Panc1 (cell line): ENCODE results near the gene HNRNPUL1.

Experiments used
- CTCF ChIP-seq: fragments of 450-650 bp; IDR thresholded peaks from 2 replicates; pipeline ENCODE4 v1.5.1; 2017; ENCODE audit warnings: mild to moderate bottlenecking
- POLR2AphosphoS5 ChIP-seq: IDR thresholded peaks from 2 replicates; pipeline ENCODE4 v1.6.1; 2012; ENCODE audit warnings: mild to moderate bottlenecking, low read depth, low read length, moderate library complexity
- REST ChIP-seq, 2 experiments: IDR thresholded peaks; 2 replicates each; pipeline ENCODE4 v1.6.1; 2011 to 2012; ENCODE audit warnings: low read depth in 2 of 2, control low read depth in 1 of 2, low read length in 1 of 2, mild to moderate bottlenecking in 1 of 2, moderate library complexity in 1 of 2; ENCODE audit not compliant: insufficient read depth in 1 of 2
- TCF7L2 ChIP-seq: IDR thresholded peaks from 2 replicates; pipeline ENCODE4 v1.6.1; 2011; ENCODE audit warnings: mild to moderate bottlenecking, low read depth, low read length, inconsistent platforms

- TF ChIP-seq CTCF (no peak), TCF7L2 (no peak), POLR2AphosphoS5 (no peak), REST (IDR thresholded peaks at IDR 0.05; ENCODE audit: insufficient read depth in 1 of 2, low read depth in 2 of 2, low read length in 1 of 2) (no peak)
These were observed 56.4 kb downstream of the HNRNPUL1 start for GRCh38 chr19:41320568-41320967.
